HepG2 (cell line): ENCODE results near the gene LBX2. TPM values are rescaled to one million over a fixed set of nuclear protein-coding genes. Genes with fewer than 3 reads are reported as not detected.
A peak's percentile ranks its signal among the peaks of the same experiment; 100 is the strongest.

ENCODE experiments used
- BORCS8-MEF2B ChIP-seq: sonication (generic); formaldehyde crosslinking; IDR thresholded peaks from 2 replicates; pipeline ENCODE4 v1.8.0; 2022; ENCODE audit warnings: mild to moderate bottlenecking, missing genetic modification reagents
- CC2D1A ChIP-seq: sonication (generic); formaldehyde crosslinking; IDR thresholded peaks from 2 replicates; pipeline ENCODE4 v1.8.1; 2023; ENCODE audit warnings: mild to moderate bottlenecking, missing genetic modification reagents
- EZH2 ChIP-seq: conservative IDR thresholded peaks from 2 replicates; pipeline ENCODE4 v1.6.1; 2012; ENCODE audit warnings: mild to moderate bottlenecking, low read depth, low read length, moderate library complexity
- HNRNPUL1 ChIP-seq: fragments of 200-400 bp; formaldehyde crosslinking; IDR thresholded peaks from 2 replicates; pipeline ENCODE4 v1.6.1; 2017; ENCODE audit warnings: low read depth, mild to moderate bottlenecking, low read length, moderate library complexity
- MTF1 ChIP-seq: sonication (generic); formaldehyde crosslinking; IDR thresholded peaks from 2 replicates; pipeline ENCODE4 v1.5.0; 2020; ENCODE audit warnings: missing genetic modification reagents
- POLR2AphosphoS2 ChIP-seq: IDR thresholded peaks from 2 replicates; pipeline ENCODE4 v1.6.1; 2011; ENCODE audit warnings: low read depth, low read length, improper control_type of control experiment
- PRDM10 ChIP-seq: sonication (generic); formaldehyde crosslinking; IDR thresholded peaks from 2 replicates; pipeline ENCODE4 v1.4.0; 2020; ENCODE audit warnings: low read depth, missing genetic modification reagents
- ZBTB46 ChIP-seq: sonication (generic); formaldehyde crosslinking; IDR thresholded peaks from 2 replicates; pipeline ENCODE4 v1.4.0; 2020; ENCODE audit warnings: mild to moderate bottlenecking, missing genetic modification reagents, borderline replicate concordance
- ZFAT ChIP-seq: sonication (generic); formaldehyde crosslinking; conservative IDR thresholded peaks from 2 replicates; pipeline ENCODE4 v1.8.1; 2023; ENCODE audit warnings: missing genetic modification reagents, inconsistent platforms
- ZMAT5 ChIP-seq: sonication (generic); formaldehyde crosslinking; IDR thresholded peaks from 2 replicates; pipeline ENCODE4 v1.5.0; 2020; ENCODE audit warnings: mild to moderate bottlenecking, low read depth, missing genetic modification reagents, borderline replicate concordance
- ZNF354B ChIP-seq: sonication (generic); formaldehyde crosslinking; IDR thresholded peaks from 2 replicates; pipeline ENCODE4 v1.8.0; 2022; ENCODE audit warnings: mild to moderate bottlenecking, missing genetic modification reagents
- ZNF407 ChIP-seq: sonication (generic); formaldehyde crosslinking; IDR thresholded peaks from one replicate; pipeline ENCODE4 v1.5.1; 2020; ENCODE audit warnings: mild to moderate bottlenecking, missing genetic modification reagents; ENCODE audit errors: not compliant biosample characterization
- ZNF616 ChIP-seq: sonication (generic); formaldehyde crosslinking; IDR thresholded peaks from 2 replicates; pipeline ENCODE4 v1.5.0; 2020; ENCODE audit warnings: low read depth, mild to moderate bottlenecking, missing genetic modification reagents
- ZNF878 ChIP-seq: sonication (generic); formaldehyde crosslinking; IDR thresholded peaks from 2 replicates; pipeline ENCODE4 v1.8.1; 2023; ENCODE audit warnings: mild to moderate bottlenecking, missing genetic modification reagents, moderate library complexity
- polyA plus RNA-seq, 8 experiments: library from polyadenylated mRNA; depleted of rRNA in 3 of 8; stranded (reverse) in 7 of 8; unstranded in 1 of 8; fragments of >200 nt; fragmentation: Illumina TruSeq in 4 of 8; extraction: Trizol in 4 of 8; gene quantifications; 2 replicates each; pipeline versions ENCODE4 v1.2.1 to v1.2.3, GENCODE V29; 2011 to 2016; ENCODE audit warnings: low read depth in 4 of 8, missing spikeins in 1 of 8, mixed read lengths in 1 of 8; ENCODE audit not compliant: insufficient read depth in 1 of 8
- total RNA-seq, 5 experiments: library from RNA; depleted of rRNA; stranded (reverse); fragments of >200 nt; fragmentation: Illumina TruSeq; extraction: Trizol; gene quantifications; 2 replicates each; pipeline ENCODE4 v1.2.3, GENCODE V29; 2016; ENCODE audit warnings: low read depth in 1 of 5

LBX2 gene
- total and polyA plus RNA-seq, 2 of the 13 experiments (the other 11 are each of a cell fraction or from before 2014, with no cell fraction given) = 6.4 to 8.1 TPM

- TF ChIP-seq PRDM10 (CRISPR knock-in tag) (peak; percentile 92), CC2D1A (CRISPR knock-in tag) (0 out of 2 replicates have a peak, but pooled peaks have one; percentile 81), ZBTB46 (no peak), BORCS8-MEF2B (CRISPR knock-in tag) (peak; percentile 91), ZNF878 (CRISPR knock-in tag) (peak; percentile 2; the same call in 1 of the 2 replicates), EZH2 (no peak), POLR2AphosphoS2 (peak; percentile 63; the same call in 1 of the 2 replicates), HNRNPUL1 (no peak), ZFAT (CRISPR knock-in tag) (no peak), ZNF616 (CRISPR knock-in tag) (no peak), ZNF354B (CRISPR knock-in tag) (peak; percentile 74; the same call in 1 of the 2 replicates), ZMAT5 (no peak), ZNF407 (peak; percentile 84), MTF1 (CRISPR knock-in tag) (no peak)
These were observed 44.5 kb downstream of the LBX2 start, which contains the start of gene INO80B (continued) for GRCh38 chr2:74454654-74455511.
